GM23248 (cell line): ENCODE data around the gene CNST.

Source experiments
- EZH2 ChIP-seq: fragments of 200-600 bp; sonication (generic); IDR thresholded peaks from 2 replicates; pipeline ENCODE4 v1.6.1; 2018; ENCODE audit warnings: antibody characterized with exemption, mild to moderate bottlenecking; ENCODE audit not compliant: insufficient read depth, poor library complexity, severe bottlenecking
- EZH2phosphoT487 ChIP-seq: fragments of 200-600 bp; sonication (generic); IDR thresholded peaks from 2 replicates; pipeline ENCODE4 v1.6.1; 2018; ENCODE audit warnings: antibody characterized with exemption, moderate library complexity, mild to moderate bottlenecking, low read depth; ENCODE audit not compliant: insufficient read depth

DNA sequence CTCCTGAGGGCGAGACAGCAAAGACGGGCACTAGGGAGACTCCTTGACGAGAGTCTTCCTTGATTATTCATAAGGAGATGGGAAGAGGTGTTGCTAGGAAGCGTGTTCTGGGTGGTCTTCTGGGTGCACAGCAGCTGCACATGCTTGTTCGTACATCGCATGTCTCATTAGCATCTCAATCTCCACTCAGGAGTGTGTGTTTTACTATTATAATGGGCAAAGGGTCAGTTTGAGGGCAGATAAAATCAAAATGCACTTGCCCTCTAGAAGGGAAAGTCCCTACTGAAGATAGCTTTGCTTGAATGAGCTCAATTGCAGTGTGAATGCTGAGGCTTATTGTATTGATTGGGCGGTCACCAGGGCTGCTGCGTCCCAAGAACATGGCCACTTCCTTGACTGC, 107.8 kb downstream of the CNST start:
- TF ChIP-seq EZH2phosphoT487 (no peak), EZH2 (no peak)
